Astrocyte (in vitro differentiated cells and primary cell): Measurements from ENCODE around the gene ZBP1. TPM values are rescaled to one million over a fixed set of nuclear protein-coding genes. Genes with fewer than 3 reads are reported as not detected.

ENCODE experiments used
- DNase-seq: peaks from one replicate; pipeline ENCODE4 v3.0.0-alpha.2; 2010; ENCODE audit warnings: low read depth
- FAIRE-seq: peaks from 2 replicates; lab custom pipeline; 2011; peaks lifted over from hg19 to GRCh38; lab: Jason Lieb, UNC
- H2AFZ ChIP-seq: 2 replicates; pipeline ENCODE4 v1.6.0; 2012; ENCODE audit warnings: low read depth, low read length, inconsistent platforms
- H3K27ac ChIP-seq: 2 replicates; pipeline ENCODE4 v1.5.1; 2011; ENCODE audit warnings: low read depth, low read length, inconsistent platforms
- H3K27me3 ChIP-seq: 2 replicates; pipeline ENCODE4 v1.6.0; 2011; ENCODE audit warnings: low read length, inconsistent platforms; ENCODE audit not compliant: insufficient read depth
- H3K36me3 ChIP-seq: 2 replicates; pipeline ENCODE4 v1.5.1; 2011; ENCODE audit warnings: low read length, inconsistent platforms; ENCODE audit not compliant: insufficient read depth
- H3K4me1 ChIP-seq: 2 replicates; pipeline ENCODE4 v1.5.1; 2011; ENCODE audit warnings: low read length, inconsistent platforms; ENCODE audit not compliant: insufficient read depth
- H3K4me2 ChIP-seq: 2 replicates; pipeline ENCODE4 v1.6.0; 2012; ENCODE audit warnings: low read length, inconsistent platforms
- H3K4me3 ChIP-seq: 2 replicates; pipeline ENCODE4 v1.5.1; 2011; ENCODE audit warnings: low read depth, mild to moderate bottlenecking, low read length, inconsistent platforms; ENCODE audit not compliant: insufficient read depth
- H3K79me2 ChIP-seq: 2 replicates; pipeline ENCODE4 v1.6.0; 2012; ENCODE audit warnings: mild to moderate bottlenecking, low read length, inconsistent platforms; ENCODE audit not compliant: insufficient read depth
- H3K9ac ChIP-seq: 2 replicates; pipeline ENCODE4 v1.6.0; 2012; ENCODE audit warnings: mild to moderate bottlenecking, low read length, inconsistent platforms
- H3K9me3 ChIP-seq: 2 replicates; pipeline ENCODE4 v1.5.1; 2012; ENCODE audit warnings: low read depth, mild to moderate bottlenecking, low read length, inconsistent platforms; ENCODE audit not compliant: insufficient read depth
- H4K20me1 ChIP-seq: 2 replicates; pipeline ENCODE4 v1.6.0; 2012; ENCODE audit warnings: low read length, inconsistent platforms; ENCODE audit not compliant: insufficient read depth
- H3K27ac Mint-ChIP-seq: one replicate; pipeline ENCODE4 v1.8.0; 2021; ENCODE audit warnings: mild to moderate bottlenecking, mixed read lengths; ENCODE audit not compliant: unreplicated experiment
- H3K27me3 Mint-ChIP-seq: one replicate; pipeline ENCODE4 v1.8.0; 2021; ENCODE audit warnings: low read depth, mixed read lengths; ENCODE audit not compliant: unreplicated experiment
- H3K36me3 Mint-ChIP-seq: one replicate; pipeline ENCODE4 v1.8.0; 2021; ENCODE audit warnings: low read depth, mixed read lengths; ENCODE audit not compliant: unreplicated experiment
- H3K4me1 Mint-ChIP-seq: one replicate; pipeline ENCODE4 v1.8.0; 2021; ENCODE audit warnings: low read depth, mixed read lengths; ENCODE audit not compliant: unreplicated experiment
- H3K4me3 Mint-ChIP-seq: one replicate; pipeline ENCODE4 v1.8.0; 2021; ENCODE audit warnings: mild to moderate bottlenecking, moderate library complexity, mixed read lengths; ENCODE audit not compliant: unreplicated experiment
- H3K9me3 Mint-ChIP-seq: one replicate; pipeline ENCODE4 v1.8.0; 2021; ENCODE audit warnings: mild to moderate bottlenecking, mixed read lengths; ENCODE audit not compliant: unreplicated experiment
- EZH2 ChIP-seq: IDR thresholded peaks from 2 replicates; pipeline ENCODE4 v1.6.1; 2012; ENCODE audit warnings: mild to moderate bottlenecking, low read length, inconsistent platforms; ENCODE audit not compliant: insufficient read depth
- total RNA-seq: library from RNA; stranded (reverse); gene quantifications from 2 replicates; pipeline ENCODE4 v1.2.1, GENCODE V29; 2021
- TF ChIP-seq, protein P1 (sequence below): IDR thresholded peaks from 2 replicates; pipeline ENCODE4 v1.5.1; 2011; ENCODE audit warnings: low read depth, mild to moderate bottlenecking, inconsistent platforms, low read length, moderate library complexity; ENCODE audit not compliant: insufficient read depth

ZBP1 gene
- total RNA-seq, 1 donor from 2014 or later, result not detected

DNA sequence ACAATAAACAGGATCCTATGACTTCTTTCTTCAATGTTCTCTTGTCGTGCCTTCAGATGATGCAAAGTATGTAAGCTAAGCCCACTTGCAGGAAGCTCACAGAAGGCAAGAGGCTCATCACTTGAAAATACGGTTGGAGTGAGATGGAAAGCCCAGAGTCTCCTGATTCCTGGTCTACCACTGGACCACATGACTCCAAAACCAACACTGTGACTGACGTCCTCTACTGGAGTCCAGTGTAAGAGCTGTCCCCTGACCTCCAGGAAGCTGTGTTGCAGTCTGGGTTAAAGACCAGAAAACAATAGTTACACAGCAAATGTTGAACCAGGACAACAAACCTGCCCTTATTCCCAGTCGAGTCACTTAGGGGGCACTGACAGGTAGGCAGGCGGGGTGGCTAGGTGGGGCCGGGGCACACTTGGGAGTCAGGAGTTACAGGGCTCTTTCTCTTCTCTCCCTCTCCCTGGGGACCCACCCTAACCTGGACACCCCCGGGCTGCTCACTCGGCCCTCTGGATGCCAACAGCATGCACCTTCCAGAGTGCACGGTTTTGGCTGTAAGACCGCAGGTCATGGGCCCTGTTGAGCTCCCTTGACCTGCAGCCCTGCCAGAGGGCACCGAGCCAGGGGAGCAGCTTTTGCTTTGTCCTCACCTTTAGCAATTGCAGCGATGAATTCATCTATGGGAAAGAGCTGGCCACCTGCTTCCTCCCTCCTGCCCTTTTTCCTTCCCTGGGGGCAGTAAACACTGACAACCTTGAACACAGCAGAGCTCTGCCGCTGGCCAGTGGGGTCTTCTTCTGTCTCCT lies 51.9 kb downstream of the ZBP1 start:
- Histone ChIP-seq H3K79me2 (no peaks in the 10 kb centered on the region), H3K27ac (no peak overlapping the region), H3K4me2 (no peak overlapping the region), H3K36me3 (no peaks in the 10 kb centered on the region), H3K27me3 (peaks cover 18% of the 10 kb centered on the region), H4K20me1 (no peaks in the 10 kb centered on the region), H3K9ac (no peak overlapping the region), H3K9me3 (no peaks in the 10 kb centered on the region), H3K4me1 (no peaks in the 10 kb centered on the region), H3K4me3 (no peak overlapping the region), H2AFZ (no peak overlapping the region)
- Mint-ChIP-seq H3K27me3 (peaks cover 73% of the 10 kb centered on the region), H3K36me3 (no peaks in the 10 kb centered on the region), H3K4me1 (no peaks in the 10 kb centered on the region), H3K27ac (no peak overlapping the region), H3K9me3 (peaks cover 10% of the 10 kb centered on the region), H3K4me3 (no peak overlapping the region)
- TF ChIP-seq, protein P1, sequence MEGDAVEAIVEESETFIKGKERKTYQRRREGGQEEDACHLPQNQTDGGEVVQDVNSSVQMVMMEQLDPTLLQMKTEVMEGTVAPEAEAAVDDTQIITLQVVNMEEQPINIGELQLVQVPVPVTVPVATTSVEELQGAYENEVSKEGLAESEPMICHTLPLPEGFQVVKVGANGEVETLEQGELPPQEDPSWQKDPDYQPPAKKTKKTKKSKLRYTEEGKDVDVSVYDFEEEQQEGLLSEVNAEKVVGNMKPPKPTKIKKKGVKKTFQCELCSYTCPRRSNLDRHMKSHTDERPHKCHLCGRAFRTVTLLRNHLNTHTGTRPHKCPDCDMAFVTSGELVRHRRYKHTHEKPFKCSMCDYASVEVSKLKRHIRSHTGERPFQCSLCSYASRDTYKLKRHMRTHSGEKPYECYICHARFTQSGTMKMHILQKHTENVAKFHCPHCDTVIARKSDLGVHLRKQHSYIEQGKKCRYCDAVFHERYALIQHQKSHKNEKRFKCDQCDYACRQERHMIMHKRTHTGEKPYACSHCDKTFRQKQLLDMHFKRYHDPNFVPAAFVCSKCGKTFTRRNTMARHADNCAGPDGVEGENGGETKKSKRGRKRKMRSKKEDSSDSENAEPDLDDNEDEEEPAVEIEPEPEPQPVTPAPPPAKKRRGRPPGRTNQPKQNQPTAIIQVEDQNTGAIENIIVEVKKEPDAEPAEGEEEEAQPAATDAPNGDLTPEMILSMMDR, result no peak
- FAIRE-seq (no peak), DNase-seq (no peak)

- Mint-ChIP-seq H3K4me3 (no peak overlapping the region), H3K4me1 (no peaks in the 10 kb centered on the region), H3K36me3 (no peaks in the 10 kb centered on the region), H3K27me3 (peaks cover 72% of the 10 kb centered on the region), H3K27ac (no peak overlapping the region), H3K9me3 (peaks cover 9% of the 10 kb centered on the region)
- TF ChIP-seq EZH2, result no peak
- TF ChIP-seq, protein P1, result no peak
- no peak for DNase-seq
- Histone ChIP-seq H4K20me1 (no peaks in the 10 kb centered on the region), H3K27ac (no peak overlapping the region), H3K27me3 (peaks cover 18% of the 10 kb centered on the region), H2AFZ (no peak overlapping the region), H3K9me3 (no peaks in the 10 kb centered on the region), H3K79me2 (no peaks in the 10 kb centered on the region), H3K4me1 (no peaks in the 10 kb centered on the region), H3K4me2 (no peak overlapping the region), H3K4me3 (no peak overlapping the region), H3K9ac (no peak overlapping the region), H3K36me3 (no peaks in the 10 kb centered on the region)
- FAIRE-seq, result no peak
Observed at GRCh38 chr20:57567471-57568079, 52.7 kb downstream of the ZBP1 start.
